Measurements from ENCODE around the gene DIS3L2.

The DIS3L2 gene

GRCh38 chr2:232338759-232339106 lies 377.2 kb downstream of the DIS3L2 start:
- no peak for DNase-seq

GRCh38 chr2:232339121-232340081 lies 377.9 kb downstream of the DIS3L2 start:
- no peak for DNase-seq

GRCh38 chr2:232340171-232340935 lies 378.8 kb downstream of the DIS3L2 start:
- no peak for DNase-seq

GRCh38 chr2:232341061-232341738 lies 379.7 kb downstream of the DIS3L2 start:
- no peak for DNase-seq

GRCh38 chr2:232341739-232342126 lies 380.2 kb downstream of the DIS3L2 start:
- no peak for DNase-seq

- no peak for DNase-seq
Observed at GRCh38 chr2:232342635-232343565, 381.4 kb downstream of the DIS3L2 start.

- no peak for DNase-seq
Observed at GRCh38 chr2:232343821-232344220, 382.3 kb downstream of the DIS3L2 start.

GRCh38 chr2:232345251-232345650 lies 383.7 kb downstream of the DIS3L2 start:
- DNase-seq = no peak

- no peak for DNase-seq
Observed at GRCh38 chr2:232347369-232347768, 385.9 kb downstream of the DIS3L2 start.

GRCh38 chr2:232348936-232349335 lies 387.4 kb downstream of the DIS3L2 start:
- no peak for DNase-seq

GRCh38 chr2:232349546-232349945 lies 388.0 kb downstream of the DIS3L2 start:
- no peak for DNase-seq

GRCh38 chr2:232349946-232350635 lies 388.6 kb downstream of the DIS3L2 start:
- no peak for DNase-seq

GRCh38 chr2:232350804-232351685 lies 389.5 kb downstream of the DIS3L2 start:
- no peak for DNase-seq

- no peak for DNase-seq
Observed at GRCh38 chr2:232351686-232352510, 390.4 kb downstream of the DIS3L2 start.

- DNase-seq = no peak
Observed at GRCh38 chr2:232352511-232353091, 391.1 kb downstream of the DIS3L2 start.

GRCh38 chr2:232353096-232353495 lies 391.6 kb downstream of the DIS3L2 start:
- DNase-seq = no peak

GRCh38 chr2:232353660-232354059 lies 392.1 kb downstream of the DIS3L2 start:
- no peak for DNase-seq

GRCh38 chr2:232354069-232354468 lies 392.6 kb downstream of the DIS3L2 start:
- DNase-seq = no peak

GRCh38 chr2:232361646-232362045 lies 400.1 kb downstream of the DIS3L2 start:
- DNase-seq = no peak
